SJSA1 (cell line): ENCODE data around the gene DOK5. TPM values are rescaled to one million over a fixed set of nuclear protein-coding genes. Genes with fewer than 3 reads are reported as not detected.

Experiments
- DNase-seq, 2 experiments: peaks; one replicate each; pipeline ENCODE4 v3.0.0-alpha.2; 2015 to 2020; ENCODE audit warnings: low spot score in 2 of 2, low read depth in 1 of 2
- H3K27ac ChIP-seq: fragments of 250-450 bp; sonication (Bioruptor Pico); 2 replicates; pipeline ENCODE4 v1.5.1; 2020; ENCODE audit warnings: mild to moderate bottlenecking, moderate library complexity
- H3K27me3 ChIP-seq: fragments of 250-450 bp; sonication (Bioruptor Pico); replicated peaks from 2 replicates; pipeline ENCODE4 v1.5.1; 2020; ENCODE audit warnings: mild to moderate bottlenecking, moderate library complexity
- H3K36me3 ChIP-seq: fragments of 250-450 bp; sonication (Bioruptor Pico); 2 replicates; pipeline ENCODE4 v1.5.1; 2020; ENCODE audit warnings: mild to moderate bottlenecking
- H3K4me1 ChIP-seq: fragments of 250-450 bp; sonication (Bioruptor Pico); replicated peaks from 2 replicates; pipeline ENCODE4 v1.6.1; 2021; ENCODE audit warnings: mild to moderate bottlenecking
- H3K4me3 ChIP-seq: fragments of 250-450 bp; sonication (Bioruptor Pico); 2 replicates; pipeline ENCODE4 v1.5.1; 2020; ENCODE audit warnings: mild to moderate bottlenecking
- H3K9me3 ChIP-seq: fragments of 250-450 bp; sonication (Bioruptor Pico); replicated peaks from 2 replicates; pipeline ENCODE4 v1.5.1; 2020; ENCODE audit warnings: mild to moderate bottlenecking
- total RNA-seq: library from RNA; depleted of rRNA; stranded (reverse); fragments of >200 nt; shearing (Covaris generic); gene quantifications from 2 replicates; pipeline ENCODE4 v1.2.3, GENCODE V29; 2014

DOK5 gene
- total RNA-seq, 1 experiment from 2014 or later: 0.63 TPM

GRCh38 chr20:54626126-54626525, 150.7 kb downstream of the DOK5 start:
- Histone ChIP-seq H3K9me3 (no peaks in the 10 kb centered on the region), H3K27me3 (no peaks in the 10 kb centered on the region; the same call in 1 of the 2 replicates), H3K27ac (no peak overlapping the region), H3K36me3 (no peaks in the 10 kb centered on the region), H3K4me1 (no peaks in the 10 kb centered on the region), H3K4me3 (no peak overlapping the region)
- no peak for DNase-seq

GRCh38 chr20:54629632-54630031, 154.2 kb downstream of the DOK5 start:
- Histone ChIP-seq H3K27me3 (peaks cover 4% of the 10 kb centered on the region), H3K4me3 (no peak overlapping the region), H3K9me3 (no peaks in the 10 kb centered on the region), H3K36me3 (no peaks in the 10 kb centered on the region), H3K27ac (no peak overlapping the region), H3K4me1 (no peaks in the 10 kb centered on the region)
- DNase-seq: no peak

- peaks cover 4% of the 10 kb centered on the region; the same call in 1 of the 2 replicates for H3K27me3 ChIP-seq
- H3K27ac ChIP-seq: no peak overlapping the region
- H3K9me3 ChIP-seq: no peaks in the 10 kb centered on the region
- no peak for DNase-seq
- H3K4me1 ChIP-seq: no peaks in the 10 kb centered on the region
- no peak overlapping the region for H3K4me3 ChIP-seq
- H3K36me3 ChIP-seq: no peaks in the 10 kb centered on the region
Observed at GRCh38 chr20:54630582-54630981, 155.2 kb downstream of the DOK5 start.

- H3K36me3 ChIP-seq: no peaks in the 10 kb centered on the region
- H3K4me3 ChIP-seq: no peak overlapping the region
- no peaks in the 10 kb centered on the region for H3K9me3 ChIP-seq
- H3K27ac ChIP-seq: no peak overlapping the region
- H3K4me1 ChIP-seq: no peaks in the 10 kb centered on the region
- H3K27me3 ChIP-seq: peaks cover 4% of the 10 kb centered on the region; the same call in 1 of the 2 replicates
- no peak for DNase-seq
Observed at GRCh38 chr20:54631059-54631458, 155.7 kb downstream of the DOK5 start.

GRCh38 chr20:54633374-54634355, 158.3 kb downstream of the DOK5 start:
- peaks cover 4% of the 10 kb centered on the region; the same call in 1 of the 2 replicates for H3K27me3 ChIP-seq
- no peaks in the 10 kb centered on the region for H3K4me1 ChIP-seq
- DNase-seq: no peak

GRCh38 chr20:54636575-54636974, 161.2 kb downstream of the DOK5 start:
- no peaks in the 10 kb centered on the region for H3K9me3 ChIP-seq
- no peaks in the 10 kb centered on the region for H3K36me3 ChIP-seq
- no peak overlapping the region for H3K4me3 ChIP-seq
- peaks cover 8% of the 10 kb centered on the region; the same call in 1 of the 2 replicates for H3K27me3 ChIP-seq
- H3K27ac ChIP-seq: no peak overlapping the region
- no peak for DNase-seq
- H3K4me1 ChIP-seq: no peaks in the 10 kb centered on the region

More at GRCh38 chr20:54633374-54634355, 158.3 kb downstream of the DOK5 start:
- Histone ChIP-seq H3K9me3 (no peaks in the 10 kb centered on the region), H3K36me3 (no peaks in the 10 kb centered on the region), H3K4me3 (no peak overlapping the region), H3K27ac (no peak overlapping the region)

GRCh38 chr20:54639941-54640340, 164.5 kb downstream of the DOK5 start:
- no peak for DNase-seq
- H3K27ac ChIP-seq: no peak overlapping the region
- H3K9me3 ChIP-seq: no peaks in the 10 kb centered on the region
- H3K4me1 ChIP-seq: no peaks in the 10 kb centered on the region
- H3K4me3 ChIP-seq: no peak overlapping the region
- no peaks in the 10 kb centered on the region for H3K36me3 ChIP-seq
- 0 out of 2 replicates have a peak, but pooled peaks cover 4% of the 10 kb centered on the region for H3K27me3 ChIP-seq

- H3K36me3 ChIP-seq: no peaks in the 10 kb centered on the region
- H3K9me3 ChIP-seq: no peaks in the 10 kb centered on the region
- H3K4me3 ChIP-seq: no peak overlapping the region
- no peak overlapping the region for H3K27ac ChIP-seq
- no peak for DNase-seq
- 0 out of 2 replicates have a peak, but pooled peaks cover 4% of the 10 kb centered on the region for H3K27me3 ChIP-seq
- H3K4me1 ChIP-seq: no peaks in the 10 kb centered on the region
Observed at GRCh38 chr20:54640800-54641199, 165.4 kb downstream of the DOK5 start.

- Histone ChIP-seq H3K27me3 (0 out of 2 replicates have a peak, but pooled peaks cover 4% of the 10 kb centered on the region), H3K4me3 (no peak overlapping the region), H3K36me3 (no peaks in the 10 kb centered on the region), H3K4me1 (no peaks in the 10 kb centered on the region), H3K27ac (no peak overlapping the region), H3K9me3 (no peaks in the 10 kb centered on the region)
- DNase-seq: no peak
Observed at GRCh38 chr20:54642864-54643667, 167.7 kb downstream of the DOK5 start.

GRCh38 chr20:54643761-54644160, 168.4 kb downstream of the DOK5 start:
- Histone ChIP-seq H3K4me3 (no peak overlapping the region), H3K36me3 (no peaks in the 10 kb centered on the region), H3K27ac (no peak overlapping the region), H3K9me3 (no peaks in the 10 kb centered on the region), H3K27me3 (0 out of 2 replicates have a peak, but pooled peaks cover 4% of the 10 kb centered on the region), H3K4me1 (no peaks in the 10 kb centered on the region)
- no peak for DNase-seq

- Histone ChIP-seq H3K9me3 (no peaks in the 10 kb centered on the region), H3K27ac (no peak overlapping the region), H3K27me3 (0 out of 2 replicates have a peak, but pooled peaks cover under 1% of the 10 kb centered on the region), H3K4me1 (no peaks in the 10 kb centered on the region), H3K36me3 (no peaks in the 10 kb centered on the region), H3K4me3 (no peak overlapping the region)
- no peak for DNase-seq
Observed at GRCh38 chr20:54645445-54646155, 170.2 kb downstream of the DOK5 start.

GRCh38 chr20:54646156-54646517, 170.7 kb downstream of the DOK5 start:
- Histone ChIP-seq H3K36me3 (no peaks in the 10 kb centered on the region), H3K4me3 (no peak overlapping the region), H3K27me3 (no peaks in the 10 kb centered on the region), H3K27ac (no peak overlapping the region), H3K9me3 (no peaks in the 10 kb centered on the region), H3K4me1 (no peaks in the 10 kb centered on the region)
- no peak for DNase-seq

- DNase-seq: no peak
- Histone ChIP-seq H3K4me1 (no peaks in the 10 kb centered on the region), H3K4me3 (no peak overlapping the region), H3K9me3 (no peaks in the 10 kb centered on the region), H3K27ac (no peak overlapping the region), H3K36me3 (no peaks in the 10 kb centered on the region), H3K27me3 (no peaks in the 10 kb centered on the region; the same call in 1 of the 2 replicates)
Observed at GRCh38 chr20:54648421-54649142, 173.2 kb downstream of the DOK5 start.
